Caco-2 (cell line): ENCODE data around the gene ZNF557. TPM values are rescaled to one million over a fixed set of nuclear protein-coding genes. Genes with fewer than 3 reads are reported as not detected.

Source experiments
- BruUV-seq: library from RNA; stranded (reverse); fragments of 400-500 nt; replicated peaks from 2 replicates; lab custom pipeline; 2021; lab: Mats Ljungman, UMichigan
- CTCF ChIA-PET: fragments of 300-600 bp; sonication (Branson Sonifier 250); formaldehyde crosslinking; loops from one replicate; lab custom pipeline; 2022; ENCODE audit warnings: antibody characterized with exemption; lab: Charles Lee
- POLR2A ChIA-PET: fragments of 300-600 bp; sonication (Branson Sonifier 250); formaldehyde crosslinking; loops from one replicate; lab custom pipeline; 2022; ENCODE audit warnings: antibody characterized with exemption; lab: Charles Lee
- DNase-seq, 2 experiments: peaks; one replicate each; pipeline versions ENCODE4 v3.0.0 to v3.0.0-alpha.2; 2020 to 2022
- H3K27me3 ChIP-seq: replicated peaks from 2 replicates; pipeline ENCODE4 v1.6.0; 2011; ENCODE audit warnings: low read length; ENCODE audit not compliant: control insufficient read depth, insufficient read depth
- H3K36me3 ChIP-seq: 2 replicates; pipeline ENCODE4 v1.5.1; 2011; ENCODE audit warnings: low read length; ENCODE audit not compliant: control insufficient read depth, insufficient read depth
- H3K4me1 ChIP-seq: fragments of 250-450 bp; sonication (Bioruptor Pico); 2 replicates; pipeline ENCODE4 v1.5.1; 2020; ENCODE audit warnings: mild to moderate bottlenecking
- H3K4me3 ChIP-seq: 2 replicates; pipeline ENCODE4 v1.5.1; 2011; ENCODE audit warnings: low read depth, mild to moderate bottlenecking, control low read depth, low read length
- H3K9me3 ChIP-seq: fragments of 250-450 bp; sonication (Bioruptor Pico); 2 replicates; pipeline ENCODE4 v1.5.1; 2020; ENCODE audit warnings: mild to moderate bottlenecking, moderate library complexity
- H3K27ac Mint-ChIP-seq: one replicate; pipeline ENCODE4 v1.8.0; 2022; ENCODE audit warnings: mixed read lengths; ENCODE audit not compliant: unreplicated experiment
- H3K27me3 Mint-ChIP-seq: one replicate; pipeline ENCODE4 v1.8.0; 2022; ENCODE audit warnings: mixed read lengths; ENCODE audit not compliant: insufficient read depth, unreplicated experiment
- H3K36me3 Mint-ChIP-seq: one replicate; pipeline ENCODE4 v1.8.0; 2022; ENCODE audit warnings: mild to moderate bottlenecking, mixed read lengths; ENCODE audit not compliant: insufficient read depth, unreplicated experiment
- H3K4me1 Mint-ChIP-seq: one replicate; pipeline ENCODE4 v1.8.0; 2022; ENCODE audit warnings: low read depth, mixed read lengths; ENCODE audit not compliant: unreplicated experiment
- H3K4me3 Mint-ChIP-seq: one replicate; pipeline ENCODE4 v1.8.0; 2022; ENCODE audit warnings: mild to moderate bottlenecking, moderate library complexity, mixed read lengths; ENCODE audit not compliant: unreplicated experiment
- H3K9me3 Mint-ChIP-seq: one replicate; pipeline ENCODE4 v1.8.0; 2022; ENCODE audit warnings: mixed read lengths; ENCODE audit not compliant: unreplicated experiment
- CTCF ChIP-seq, 2 experiments: fragments of 200-600 bp in 1 of 2; IDR thresholded peaks; 1 replicate in 1 of 2; 2 replicates in 1 of 2; pipeline versions ENCODE4 v1.5.1 to v1.8.0; 2011 to 2022; ENCODE audit warnings: antibody characterized with exemption in 1 of 2, control low read depth in 1 of 2, inconsistent platforms in 1 of 2, low read depth in 1 of 2, low read length in 1 of 2, mild to moderate bottlenecking in 1 of 2, moderate library complexity in 1 of 2; ENCODE audit not compliant: insufficient read depth in 1 of 2, severe bottlenecking in 1 of 2, unreplicated experiment in 1 of 2
- intact Hi-C: fragments of 100-400 bp; cut with micrococcal nuclease; formaldehyde crosslinking; loops from one replicate; pipeline ENCODE4 v1.10.0; 2022; ENCODE audit not compliant: unreplicated experiment
- total RNA-seq: library from RNA; stranded (reverse); gene quantifications from 2 replicates; pipeline ENCODE4 v1.2.3, GENCODE V29; 2022

ZNF557 gene
- total RNA-seq, 1 experiment from 2014 or later: 8.3 TPM

- Mint-ChIP-seq H3K27me3 (no peaks in the 10 kb centered on the region), H3K4me1 (no peaks in the 10 kb centered on the region), H3K27ac (no peak overlapping the region), H3K4me3 (no peak overlapping the region), H3K9me3 (peaks cover 10% of the 10 kb centered on the region), H3K36me3 (peaks cover 18% of the 10 kb centered on the region)
- peaks cover 2% of the 10 kb centered on the region; the same call in 1 of the 2 replicates for H3K36me3 ChIP-seq
- ChIA-PET POLR2A (no interaction called here), CTCF (no interaction called here)
- intact Hi-C loops: no loop called here
- no peak for TF ChIP-seq CTCF (IDR thresholded peaks at IDR 0.05; ENCODE audit: insufficient read depth in 1 of 2, low read depth in 1 of 2, low read length in 1 of 2, severe bottlenecking in 1 of 2, unreplicated experiment in 1 of 2)
- no peak for DNase-seq
- no peak overlapping the region for H3K4me3 ChIP-seq
- no peaks in the 10 kb centered on the region for H3K9me3 ChIP-seq
- H3K4me1 ChIP-seq: peaks cover 8% of the 10 kb centered on the region
- no peaks in the 10 kb centered on the region for H3K27me3 ChIP-seq
- no TSS peak for BruUV-seq
Measured at GRCh38 chr19:7132054-7132453, 62.6 kb downstream of the ZNF557 start.

GRCh38 chr19:7137120-7137519, 67.6 kb downstream of the ZNF557 start:
- ChIA-PET POLR2A (no interaction called here), CTCF (no interaction called here)
- Mint-ChIP-seq H3K36me3 (peaks cover 16% of the 10 kb centered on the region), H3K27me3 (no peaks in the 10 kb centered on the region), H3K27ac (no peak overlapping the region), H3K9me3 (no peaks in the 10 kb centered on the region), H3K4me1 (no peaks in the 10 kb centered on the region), H3K4me3 (no peak overlapping the region)
- no peak for TF ChIP-seq CTCF (IDR thresholded peaks at IDR 0.05; ENCODE audit: insufficient read depth in 1 of 2, low read depth in 1 of 2, low read length in 1 of 2, severe bottlenecking in 1 of 2, unreplicated experiment in 1 of 2)
- H3K27me3 ChIP-seq: no peaks in the 10 kb centered on the region
- no TSS peak for BruUV-seq
- no peaks in the 10 kb centered on the region for H3K9me3 ChIP-seq
- H3K4me3 ChIP-seq: no peak overlapping the region
- intact Hi-C loops: no loop called here
- DNase-seq: no peak
- peaks cover 8% of the 10 kb centered on the region for H3K4me1 ChIP-seq
- peaks cover 5% of the 10 kb centered on the region; the same call in 1 of the 2 replicates for H3K36me3 ChIP-seq

Other genes starting within 250 kb of the ZNF557 start
- gene ADGRE1, start 182.1 kb upstream of the ZNF557 start, total RNA-seq: not detected in 2 replicates
- not detected in 2 replicates for gene MBD3L2B, start 48.3 kb upstream of the ZNF557 start, total RNA-seq
- gene MBD3L5, start 39.1 kb upstream of the ZNF557 start, total RNA-seq: not detected in 2 replicates
- gene MBD3L4, start 29.5 kb upstream of the ZNF557 start, total RNA-seq: not detected in 2 replicates
- gene MBD3L2, start 20.4 kb upstream of the ZNF557 start, total RNA-seq: not detected in 2 replicates
- not detected in 2 replicates for gene MBD3L3, start 11.0 kb upstream of the ZNF557 start, total RNA-seq
- gene INSR, start 224.7 kb downstream of the ZNF557 start, total RNA-seq: 22.6 and 23.3 TPM in 2 replicates